Activated CD4-positive, alpha-beta T cell treated with anti-CD3 and anti-CD28 coated beads, Interleukin-2, amount 10 ng/mL, durations not matched to agents 7 days and 5 days (primary cell): ENCODE data around the gene KRTAP4-2. TPM values are rescaled to one million over a fixed set of nuclear protein-coding genes. Genes with fewer than 3 reads are reported as not detected.
"Not testable (repeated sequence)": the region's sequence is repeated elsewhere in the genome, so short reads cannot be mapped to it uniquely, and the experiment has no call there.

Experiments used
- CTCF ChIA-PET: fragments of 350-600 bp; sonication (Branson Sonifier 250); formaldehyde crosslinking; loops from one replicate; lab custom pipeline; 2021; ENCODE audit warnings: antibody characterized with exemption; lab: Charles Lee
- POLR2A ChIA-PET: fragments of 350-600 bp; sonication (Branson Sonifier 250); formaldehyde crosslinking; loops from one replicate; lab custom pipeline; 2021; ENCODE audit warnings: antibody characterized with exemption; lab: Charles Lee
- DNase-seq: peaks from one replicate; pipeline ENCODE4 v3.0.0-alpha.2; 2020
- H3K27ac Mint-ChIP-seq: one replicate; pipeline ENCODE4 v1.8.0; 2021; ENCODE audit warnings: mild to moderate bottlenecking, moderate library complexity, mixed read lengths
- H3K27me3 Mint-ChIP-seq: one replicate; pipeline ENCODE4 v1.8.0; 2021; ENCODE audit warnings: mixed read lengths
- H3K36me3 Mint-ChIP-seq: one replicate; pipeline ENCODE4 v1.8.0; 2021; ENCODE audit warnings: low read depth, mixed read lengths
- H3K4me1 Mint-ChIP-seq: one replicate; pipeline ENCODE4 v1.8.0; 2021; ENCODE audit warnings: mixed read lengths
- H3K4me3 Mint-ChIP-seq: one replicate; pipeline ENCODE4 v1.8.0; 2021; ENCODE audit warnings: mild to moderate bottlenecking, moderate library complexity, mixed read lengths
- H3K9me3 Mint-ChIP-seq: one replicate; pipeline ENCODE4 v1.8.0; 2021; ENCODE audit warnings: mixed read lengths
- total RNA-seq, 2 experiments: library from RNA; stranded (reverse); gene quantifications; one replicate each; pipeline ENCODE4 v1.2.3, GENCODE V29; 2021

Gene KRTAP4-2
- not detected for total RNA-seq

DNA sequence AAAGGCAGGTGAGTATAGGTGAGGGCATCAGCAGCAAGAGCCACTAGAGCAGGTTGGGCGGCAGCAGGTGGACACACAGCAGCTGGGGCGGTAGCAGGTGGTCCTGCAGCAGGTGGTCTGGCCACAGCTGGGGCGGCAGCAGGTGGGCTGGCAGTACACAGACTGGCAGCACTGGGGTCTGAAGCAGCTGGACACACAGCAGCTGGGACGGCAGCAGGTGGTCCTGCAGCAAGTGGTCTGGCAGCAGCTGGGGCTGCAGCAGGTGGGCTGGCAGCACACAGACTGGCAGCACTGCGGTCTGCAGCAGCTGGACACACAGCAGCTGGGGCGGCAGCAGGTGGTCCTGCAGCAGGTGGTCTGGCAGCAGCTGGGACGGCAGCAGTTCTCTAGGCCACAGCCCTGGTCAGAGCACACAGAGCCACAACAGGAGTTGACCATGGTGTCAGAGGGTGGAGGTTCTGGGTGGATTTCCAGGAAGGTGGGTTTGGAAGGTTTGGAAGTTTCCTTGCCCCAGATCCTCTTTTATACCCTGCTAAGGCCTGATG is at the start of gene KRTAP4-2:
KRTAP4-2 (minus strand) TSS at position 495 of the 545 bp plus-strand sequence; CDS start at position 438, 57 bp downstream.
- POLR2A ChIA-PET: no interaction called here
- Mint-ChIP-seq H3K27ac (no peak within 1 kb of the TSS), H3K9me3 (no peaks in the 10 kb centered on the region), H3K4me3 (no peak within 1 kb of the TSS), H3K36me3 (no peaks in the 10 kb centered on the region), H3K4me1 (no peaks in the 10 kb centered on the region), H3K27me3 (no peaks in the 10 kb centered on the region)
- CTCF ChIA-PET: no interaction called here
- DNase-seq: no peak

DNA sequence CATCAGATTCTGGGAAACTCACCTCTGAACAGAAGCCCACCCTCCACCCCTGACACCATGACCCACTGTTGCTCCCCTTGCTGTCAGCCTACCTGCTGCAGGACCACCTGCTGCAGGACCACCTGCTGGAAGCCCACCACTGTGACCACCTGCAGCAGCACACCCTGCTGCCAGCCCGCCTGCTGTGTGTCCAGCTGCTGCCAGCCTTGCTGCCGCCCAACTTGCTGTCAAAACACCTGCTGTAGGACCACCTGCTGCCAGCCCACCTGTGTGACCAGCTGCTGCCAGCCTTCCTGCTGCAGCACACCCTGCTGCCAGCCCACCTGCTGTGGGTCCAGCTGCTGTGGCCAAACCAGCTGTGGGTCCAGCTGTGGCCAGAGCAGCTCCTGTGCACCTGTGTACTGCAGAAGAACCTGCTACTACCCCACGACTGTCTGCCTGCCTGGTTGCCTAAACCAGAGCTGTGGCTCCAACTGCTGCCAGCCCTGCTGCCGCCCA is 48.6 kb upstream of the KRTAP4-2 start, which contains the start of gene KRTAP9-2:
KRTAP9-2 (plus strand) TSS at position 51 of the 498 bp plus-strand sequence; CDS start at position 58, 7 bp downstream.
- not testable (repeated sequence) for H3K27ac Mint-ChIP-seq

DNA sequence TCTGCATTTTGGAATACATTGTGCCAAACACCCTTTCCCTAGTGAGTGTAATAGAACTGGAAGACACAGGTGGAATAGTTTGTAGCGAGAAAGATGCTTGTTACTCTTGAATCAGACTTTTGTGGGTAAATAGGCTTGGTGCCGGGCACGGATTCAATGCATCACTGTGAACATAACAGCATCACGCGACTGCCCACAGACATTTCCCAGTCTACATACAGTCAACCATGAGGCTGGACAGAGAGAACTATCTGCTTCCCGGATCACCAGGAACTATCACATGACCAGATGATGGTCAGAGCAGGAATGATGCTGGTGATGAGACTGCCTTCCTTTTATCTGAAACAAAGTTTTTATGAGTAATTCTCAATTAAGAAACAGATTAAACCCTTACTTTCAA is 48.0 kb upstream of the KRTAP4-2 start:
- H3K9me3 Mint-ChIP-seq: no peaks in the 10 kb centered on the region
- DNase-seq: no peak
- no peaks in the 10 kb centered on the region for H3K36me3 Mint-ChIP-seq
- POLR2A ChIA-PET: no interaction called here
- CTCF ChIA-PET: interaction anchor here (1.0 kb wide), 1 partner anchor 322 kb away, joined by 3 read pairs; no protein-coding TSS in a partner anchor
- H3K4me3 Mint-ChIP-seq: no peak overlapping the region
- no peak overlapping the region for H3K27ac Mint-ChIP-seq
- H3K27me3 Mint-ChIP-seq: peaks cover 9% of the 10 kb centered on the region
- no peaks in the 10 kb centered on the region for H3K4me1 Mint-ChIP-seq

More for the DNA sequence above, 48.6 kb upstream of the KRTAP4-2 start, which contains the start of gene KRTAP9-2:
- H3K4me1 Mint-ChIP-seq, H3K9me3 Mint-ChIP-seq, H3K27me3 Mint-ChIP-seq, H3K4me3 Mint-ChIP-seq, H3K36me3 Mint-ChIP-seq, DNase-seq, CTCF ChIA-PET, POLR2A ChIA-PET: not testable (repeated sequence)

DNA sequence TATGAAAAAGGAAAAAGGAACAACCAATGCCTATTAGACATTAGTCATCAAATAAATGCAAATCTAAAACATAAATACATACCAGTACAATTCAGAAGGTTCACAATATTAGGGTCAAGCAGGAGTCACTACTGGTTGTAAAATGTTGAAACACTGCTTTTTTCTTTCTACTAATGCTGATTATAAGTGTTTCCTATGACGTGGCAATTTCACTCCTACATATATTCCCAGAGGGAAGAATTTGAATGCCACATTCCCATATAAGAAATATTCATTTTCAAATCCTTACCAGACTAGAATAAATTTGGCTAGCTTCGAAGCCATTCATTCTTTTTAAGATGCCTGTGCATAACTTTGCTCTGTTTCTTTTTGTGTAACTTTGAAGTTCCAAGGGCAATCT is 45.8 kb upstream of the KRTAP4-2 start:
- no peak overlapping the region for H3K4me3 Mint-ChIP-seq

DNA sequence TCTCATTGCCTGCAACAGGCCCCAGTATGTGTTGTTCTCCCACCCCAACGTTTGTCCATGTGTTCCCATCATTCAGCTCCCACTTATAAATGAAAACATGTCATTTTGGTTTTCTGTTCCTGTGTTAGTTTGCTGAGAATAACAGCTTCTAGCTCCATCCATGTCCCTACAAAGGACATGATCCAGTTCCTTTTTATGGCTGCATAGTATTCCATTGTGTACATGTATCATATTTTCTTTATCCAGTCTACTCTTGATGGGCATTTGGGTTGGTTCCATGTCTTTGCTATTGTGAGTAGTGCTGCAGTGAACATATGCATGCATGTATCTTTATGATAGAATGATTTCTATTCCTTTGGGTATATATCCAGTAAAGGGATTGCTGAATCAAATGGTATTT is 37.7 kb upstream of the KRTAP4-2 start:
- Mint-ChIP-seq H3K4me1 (no peaks in the 10 kb centered on the region), H3K4me3 (no peak overlapping the region), H3K36me3 (no peaks in the 10 kb centered on the region), H3K9me3 (peaks cover 7% of the 10 kb centered on the region), H3K27ac (no peak overlapping the region), H3K27me3 (peaks cover 16% of the 10 kb centered on the region)
- ChIA-PET CTCF (no interaction called here), POLR2A (no interaction called here)
- no peak for DNase-seq

More for the DNA sequence above, 45.8 kb upstream of the KRTAP4-2 start:
- ChIA-PET POLR2A (no interaction called here), CTCF (interaction anchor here (1.3 kb wide), 1 partner anchor 27 kb away, joined by 3 read pairs; no protein-coding TSS in a partner anchor)
- no peak for DNase-seq
- no peaks in the 10 kb centered on the region for H3K36me3 Mint-ChIP-seq
- peaks cover 12% of the 10 kb centered on the region for H3K27me3 Mint-ChIP-seq
- peaks cover 8% of the 10 kb centered on the region for H3K9me3 Mint-ChIP-seq
- H3K27ac Mint-ChIP-seq: no peak overlapping the region
- no peaks in the 10 kb centered on the region for H3K4me1 Mint-ChIP-seq

DNA sequence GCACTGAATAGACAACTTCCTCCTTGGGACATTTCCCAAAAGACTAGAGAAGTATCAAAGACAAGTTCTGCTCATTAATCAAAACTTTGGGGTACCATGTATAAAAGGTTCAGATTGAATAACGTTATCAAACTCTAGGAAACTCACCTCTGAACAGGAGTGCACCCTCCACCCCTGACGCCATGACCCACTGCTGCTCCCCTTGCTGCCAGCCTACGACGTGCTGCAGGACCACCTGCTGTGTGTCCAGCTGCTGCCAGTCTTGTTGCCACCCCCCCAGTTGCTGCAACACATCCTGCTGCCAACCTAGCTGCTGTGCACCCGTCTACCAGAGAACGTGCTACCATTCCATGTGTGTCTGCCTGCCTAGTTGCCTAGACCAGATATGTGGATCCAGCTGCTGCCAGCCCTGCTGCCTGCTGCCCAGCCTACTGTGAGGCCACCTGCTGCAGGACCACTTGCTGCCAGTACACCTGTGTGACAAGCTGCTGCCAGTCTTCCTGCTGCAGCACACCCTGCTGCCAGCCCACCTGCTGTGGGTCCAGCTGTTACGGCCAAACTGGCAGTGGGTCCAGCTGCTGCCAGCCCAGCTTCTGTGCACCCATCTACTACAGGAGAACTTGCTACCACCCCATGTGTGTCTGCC is 34.6 kb upstream of the KRTAP4-2 start:
- no peak for DNase-seq
- Mint-ChIP-seq H3K9me3 (no peaks in the 10 kb centered on the region), H3K27ac (no peak overlapping the region), H3K4me3 (no peak overlapping the region), H3K4me1 (no peaks in the 10 kb centered on the region), H3K27me3 (peaks cover 31% of the 10 kb centered on the region), H3K36me3 (no peaks in the 10 kb centered on the region)
- ChIA-PET CTCF (no interaction called here), POLR2A (no interaction called here)

DNA sequence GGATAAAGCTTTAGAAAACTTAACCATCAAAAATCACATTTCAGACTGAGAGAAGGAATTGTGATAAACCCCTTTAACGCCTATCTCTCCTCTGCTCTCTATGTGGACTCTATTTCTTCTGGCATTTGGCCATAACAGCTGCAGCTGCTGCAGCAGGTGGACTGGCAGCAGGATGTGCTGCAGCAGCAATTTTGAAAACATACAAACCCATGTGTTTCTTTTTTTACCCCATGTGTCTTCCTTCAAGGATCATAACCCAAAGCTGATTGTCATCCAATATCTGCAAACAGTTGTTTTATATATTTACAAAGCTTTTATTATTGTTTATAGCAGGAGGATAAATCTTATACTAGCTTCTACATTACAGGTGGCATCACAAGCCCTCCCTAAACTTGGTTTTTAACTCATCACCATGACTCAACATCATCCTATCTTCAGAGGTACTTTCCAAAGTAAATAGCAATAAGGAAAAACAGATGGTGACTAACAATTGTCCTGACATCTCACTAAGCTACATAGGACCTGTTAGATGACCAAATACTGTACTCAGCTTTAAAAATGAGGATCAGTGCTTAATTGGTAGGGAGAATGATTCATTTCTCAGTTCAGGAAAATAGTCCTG is 33.9 kb upstream of the KRTAP4-2 start:
- Mint-ChIP-seq H3K36me3 (no peaks in the 10 kb centered on the region), H3K4me3 (no peak overlapping the region), H3K4me1 (no peaks in the 10 kb centered on the region), H3K9me3 (no peaks in the 10 kb centered on the region), H3K27me3 (peaks cover 29% of the 10 kb centered on the region), H3K27ac (no peak overlapping the region)
- ChIA-PET CTCF (no interaction called here), POLR2A (no interaction called here)
- no peak for DNase-seq

DNA sequence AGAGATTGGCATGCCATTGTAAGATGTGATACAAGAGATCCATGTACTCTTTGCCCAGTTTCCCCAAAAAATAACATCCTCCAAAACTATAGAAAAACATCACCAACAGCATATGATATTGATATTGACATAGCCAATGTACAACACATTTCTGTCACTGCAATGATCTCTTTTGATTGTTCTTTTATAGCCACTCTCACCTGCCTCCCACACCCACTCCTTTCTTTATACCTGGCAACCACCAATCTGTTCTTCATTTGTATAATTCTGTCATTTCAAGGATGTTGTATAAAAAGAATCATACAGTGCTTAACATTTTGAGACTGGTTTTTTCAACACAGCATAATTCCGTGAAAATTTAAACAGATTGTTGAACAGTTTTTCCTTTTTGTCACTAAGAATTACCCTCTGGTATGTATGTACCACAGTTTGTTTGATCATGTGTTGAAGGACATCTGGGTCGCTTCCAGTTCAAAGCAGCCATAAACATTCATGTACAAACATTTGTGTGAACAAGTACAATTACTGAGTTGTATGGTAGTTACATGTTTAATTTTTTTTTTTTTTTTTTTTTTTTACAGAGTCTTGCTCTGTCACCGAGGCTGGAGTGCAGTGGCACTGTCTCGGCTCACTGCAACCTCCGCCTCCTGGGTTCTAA is 21.5 kb upstream of the KRTAP4-2 start:
- H3K4me3 Mint-ChIP-seq: no peak overlapping the region
- ChIA-PET POLR2A (no interaction called here), CTCF (no interaction called here)
- H3K27me3 Mint-ChIP-seq: peaks cover 9% of the 10 kb centered on the region
- no peaks in the 10 kb centered on the region for H3K36me3 Mint-ChIP-seq
- no peak overlapping the region for H3K27ac Mint-ChIP-seq
- H3K9me3 Mint-ChIP-seq: no peaks in the 10 kb centered on the region
- DNase-seq: no peak
- no peaks in the 10 kb centered on the region for H3K4me1 Mint-ChIP-seq

DNA sequence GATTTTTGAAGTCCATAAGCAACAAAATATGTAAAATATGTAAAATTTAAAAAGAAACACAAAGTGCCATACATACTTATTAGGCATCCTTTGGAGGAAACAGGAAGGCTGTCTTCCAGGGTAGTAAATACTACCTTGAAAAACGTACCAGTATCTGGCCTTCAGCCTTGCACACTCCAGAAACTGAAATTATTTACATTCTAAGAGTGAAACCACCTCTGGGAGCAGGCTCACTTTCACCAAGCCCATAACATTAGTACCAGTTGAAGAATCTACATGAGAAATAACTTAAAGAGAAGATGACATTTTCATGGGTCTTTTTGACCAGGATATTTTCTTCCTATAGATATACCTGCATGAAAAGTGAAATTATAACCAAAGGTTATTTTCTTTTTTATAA is 18.0 kb upstream of the KRTAP4-2 start:
- CTCF ChIA-PET: interaction anchor here (0.7 kb wide), 1 partner anchor 195 kb away, joined by 4 read pairs; no protein-coding TSS in a partner anchor
- DNase-seq: no peak
- POLR2A ChIA-PET: no interaction called here
- Mint-ChIP-seq H3K4me1 (no peaks in the 10 kb centered on the region), H3K36me3 (no peaks in the 10 kb centered on the region), H3K27ac (no peak overlapping the region), H3K4me3 (no peak overlapping the region), H3K27me3 (peaks cover 9% of the 10 kb centered on the region), H3K9me3 (no peaks in the 10 kb centered on the region)

DNA sequence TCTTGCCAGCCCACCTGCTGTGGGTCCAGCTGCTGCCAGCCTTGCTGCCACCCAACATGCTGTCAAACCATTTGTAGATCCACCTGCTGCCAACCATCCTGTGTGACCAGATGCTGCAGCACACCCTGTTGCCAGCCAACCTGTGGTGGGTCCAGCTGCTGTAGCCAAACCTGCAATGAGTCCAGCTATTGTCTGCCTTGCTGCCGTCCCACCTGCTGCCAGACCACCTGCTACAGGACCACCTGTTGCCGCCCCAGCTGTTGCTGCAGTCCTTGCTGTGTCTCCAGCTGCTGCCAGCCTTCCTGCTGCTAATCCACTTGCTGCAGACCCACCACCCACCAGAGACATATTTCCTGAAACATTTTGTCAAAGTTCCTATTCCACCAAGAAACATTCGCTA is 12.3 kb upstream of the KRTAP4-2 start:
- Mint-ChIP-seq H3K27me3 (no peaks in the 10 kb centered on the region), H3K9me3 (no peaks in the 10 kb centered on the region), H3K36me3 (no peaks in the 10 kb centered on the region), H3K4me3 (no peak overlapping the region), H3K4me1 (no peaks in the 10 kb centered on the region), H3K27ac (no peak overlapping the region)
- DNase-seq: no peak
- ChIA-PET CTCF (no interaction called here), POLR2A (no interaction called here)

DNA sequence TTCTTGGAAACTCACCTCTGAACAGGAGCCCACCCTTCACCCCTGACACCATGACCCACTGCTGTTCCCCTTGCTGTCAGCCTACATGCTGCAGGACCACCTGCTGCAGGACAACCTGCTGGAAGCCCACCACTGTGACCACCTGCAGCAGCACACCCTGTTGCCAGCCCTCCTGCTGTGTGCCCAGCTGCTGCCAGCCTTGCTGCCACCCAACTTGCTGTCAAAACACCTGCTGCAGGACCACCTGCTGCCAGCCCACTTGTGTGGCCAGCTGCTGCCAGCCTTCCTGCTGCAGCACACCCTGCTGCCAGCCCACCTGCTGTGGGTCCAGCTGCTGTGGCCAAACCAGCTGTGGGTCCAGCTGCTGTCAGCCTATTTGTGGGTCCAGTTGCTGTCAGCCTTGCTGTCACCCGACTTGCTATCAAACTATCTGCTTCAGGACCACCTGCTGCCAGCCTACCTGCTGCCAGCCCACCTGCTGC is 11.9 kb upstream of the KRTAP4-2 start, which contains the start of gene KRTAP9-1:
KRTAP9-1 (plus strand) TSS at position 51 of the 482 bp plus-strand sequence; CDS start at position 51, 0 bp downstream.
- POLR2A ChIA-PET, H3K27ac Mint-ChIP-seq, DNase-seq, H3K36me3 Mint-ChIP-seq, H3K4me1 Mint-ChIP-seq, H3K9me3 Mint-ChIP-seq, H3K27me3 Mint-ChIP-seq, H3K4me3 Mint-ChIP-seq: not testable (repeated sequence)
- CTCF ChIA-PET: interaction anchor here (0.6 kb wide), 1 partner anchor 78 kb away, joined by 3 read pairs; no protein-coding TSS in a partner anchor

DNA sequence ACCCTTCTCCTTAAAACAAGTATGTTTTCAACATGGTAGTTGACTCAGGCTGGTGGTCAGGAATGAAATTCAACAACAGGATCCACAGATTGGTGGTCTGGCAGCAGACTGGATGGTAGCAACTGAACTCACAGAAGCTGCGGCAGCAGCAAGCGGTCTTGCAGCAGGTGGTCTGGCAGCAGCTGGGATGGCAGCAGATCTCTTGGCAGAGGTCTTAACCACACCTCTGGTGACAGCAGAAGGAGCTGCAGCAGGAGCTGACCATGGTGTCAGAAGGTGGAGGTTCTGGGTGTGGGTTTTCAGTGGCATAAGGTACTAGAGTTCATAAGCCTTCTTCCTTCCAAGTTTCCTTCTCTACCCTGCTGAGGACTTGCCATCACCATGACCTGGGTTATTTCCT is 8.9 kb upstream of the KRTAP4-2 start:
- ChIA-PET CTCF (no interaction called here), POLR2A (no interaction called here)
- no peak overlapping the region for H3K4me3 Mint-ChIP-seq
- no peaks in the 10 kb centered on the region for H3K27me3 Mint-ChIP-seq
- no peaks in the 10 kb centered on the region for H3K36me3 Mint-ChIP-seq
- no peak for DNase-seq
- H3K9me3 Mint-ChIP-seq: no peaks in the 10 kb centered on the region
- no peaks in the 10 kb centered on the region for H3K4me1 Mint-ChIP-seq
- no peak overlapping the region for H3K27ac Mint-ChIP-seq
